Calu3 (cell line): Measurements from ENCODE around the gene ANKRD50. TPM values are rescaled to one million over a fixed set of nuclear protein-coding genes. Genes with fewer than 3 reads are reported as not detected.
A peak's percentile ranks its signal among the peaks of the same experiment; 100 is the strongest.

Experiments used
- BruUV-seq: library from RNA; stranded (reverse); fragments of 400-500 nt; replicated peaks from 2 replicates; lab custom pipeline; 2021; lab: Mats Ljungman, UMichigan
- CTCF ChIA-PET: fragments of 300-600 bp; sonication (Branson Sonifier 250); formaldehyde crosslinking; loops from one replicate; lab custom pipeline; 2022; ENCODE audit warnings: antibody characterized with exemption; lab: Charles Lee
- DNase-seq: peaks from one replicate; pipeline ENCODE4 v3.0.0; 2022
- H3K27ac Mint-ChIP-seq: one replicate; pipeline ENCODE4 v1.8.0; 2022; ENCODE audit warnings: mixed read lengths; ENCODE audit not compliant: unreplicated experiment
- H3K27me3 Mint-ChIP-seq: one replicate; pipeline ENCODE4 v1.8.0; 2022; ENCODE audit warnings: mixed read lengths; ENCODE audit not compliant: unreplicated experiment
- H3K36me3 Mint-ChIP-seq: one replicate; pipeline ENCODE4 v1.8.0; 2022; ENCODE audit warnings: mild to moderate bottlenecking, moderate library complexity, mixed read lengths; ENCODE audit not compliant: insufficient read depth, unreplicated experiment
- H3K4me1 Mint-ChIP-seq: one replicate; pipeline ENCODE4 v1.8.0; 2022; ENCODE audit warnings: mild to moderate bottlenecking, low read depth, mixed read lengths; ENCODE audit not compliant: unreplicated experiment
- H3K4me3 Mint-ChIP-seq: one replicate; pipeline ENCODE4 v1.8.0; 2022; ENCODE audit warnings: mild to moderate bottlenecking, low read depth, moderate library complexity, mixed read lengths; ENCODE audit not compliant: unreplicated experiment
- H3K9me3 Mint-ChIP-seq: one replicate; pipeline ENCODE4 v1.8.0; 2022; ENCODE audit warnings: low read depth, mixed read lengths; ENCODE audit not compliant: unreplicated experiment
- intact Hi-C: fragments of 100-400 bp; cut with micrococcal nuclease; formaldehyde crosslinking; loops from one replicate; pipeline ENCODE4 v1.10.0; 2022; ENCODE audit not compliant: unreplicated experiment
- total RNA-seq: library from RNA; stranded (reverse); gene quantifications from 2 replicates; pipeline ENCODE4 v1.2.3, GENCODE V29; 2022
- TF ChIP-seq, protein P1 (sequence below): fragments of 200-600 bp; IDR thresholded peaks from one replicate; pipeline ENCODE4 v1.8.0; 2022; ENCODE audit warnings: antibody characterized with exemption; ENCODE audit not compliant: unreplicated experiment

ANKRD50 gene
- total RNA-seq, 1 experiment from 2014 or later, result 24.3 TPM

GRCh38 chr4:124644621-124645020 lies 67.9 kb downstream of the ANKRD50 start:
- Mint-ChIP-seq H3K36me3 (peaks cover 9% of the 10 kb centered on the region), H3K4me3 (no peak overlapping the region), H3K27me3 (no peaks in the 10 kb centered on the region), H3K4me1 (peaks cover 14% of the 10 kb centered on the region), H3K27ac (no peak overlapping the region), H3K9me3 (no peaks in the 10 kb centered on the region)
- BruUV-seq, result no TSS peak
- DNase-seq, result no peak
- intact Hi-C loops, result loop anchor here (5.0 kb wide), 1 partner anchor 212 kb away; no protein-coding TSS in a partner anchor
- TF ChIP-seq, protein P1, sequence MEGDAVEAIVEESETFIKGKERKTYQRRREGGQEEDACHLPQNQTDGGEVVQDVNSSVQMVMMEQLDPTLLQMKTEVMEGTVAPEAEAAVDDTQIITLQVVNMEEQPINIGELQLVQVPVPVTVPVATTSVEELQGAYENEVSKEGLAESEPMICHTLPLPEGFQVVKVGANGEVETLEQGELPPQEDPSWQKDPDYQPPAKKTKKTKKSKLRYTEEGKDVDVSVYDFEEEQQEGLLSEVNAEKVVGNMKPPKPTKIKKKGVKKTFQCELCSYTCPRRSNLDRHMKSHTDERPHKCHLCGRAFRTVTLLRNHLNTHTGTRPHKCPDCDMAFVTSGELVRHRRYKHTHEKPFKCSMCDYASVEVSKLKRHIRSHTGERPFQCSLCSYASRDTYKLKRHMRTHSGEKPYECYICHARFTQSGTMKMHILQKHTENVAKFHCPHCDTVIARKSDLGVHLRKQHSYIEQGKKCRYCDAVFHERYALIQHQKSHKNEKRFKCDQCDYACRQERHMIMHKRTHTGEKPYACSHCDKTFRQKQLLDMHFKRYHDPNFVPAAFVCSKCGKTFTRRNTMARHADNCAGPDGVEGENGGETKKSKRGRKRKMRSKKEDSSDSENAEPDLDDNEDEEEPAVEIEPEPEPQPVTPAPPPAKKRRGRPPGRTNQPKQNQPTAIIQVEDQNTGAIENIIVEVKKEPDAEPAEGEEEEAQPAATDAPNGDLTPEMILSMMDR, result no peak
- CTCF ChIA-PET, result no interaction called here

- peak overlapping the region; percentile 55 for H3K27ac Mint-ChIP-seq
These were observed 69.7 kb downstream of the ANKRD50 start for GRCh38 chr4:124642846-124643245.

DNA sequence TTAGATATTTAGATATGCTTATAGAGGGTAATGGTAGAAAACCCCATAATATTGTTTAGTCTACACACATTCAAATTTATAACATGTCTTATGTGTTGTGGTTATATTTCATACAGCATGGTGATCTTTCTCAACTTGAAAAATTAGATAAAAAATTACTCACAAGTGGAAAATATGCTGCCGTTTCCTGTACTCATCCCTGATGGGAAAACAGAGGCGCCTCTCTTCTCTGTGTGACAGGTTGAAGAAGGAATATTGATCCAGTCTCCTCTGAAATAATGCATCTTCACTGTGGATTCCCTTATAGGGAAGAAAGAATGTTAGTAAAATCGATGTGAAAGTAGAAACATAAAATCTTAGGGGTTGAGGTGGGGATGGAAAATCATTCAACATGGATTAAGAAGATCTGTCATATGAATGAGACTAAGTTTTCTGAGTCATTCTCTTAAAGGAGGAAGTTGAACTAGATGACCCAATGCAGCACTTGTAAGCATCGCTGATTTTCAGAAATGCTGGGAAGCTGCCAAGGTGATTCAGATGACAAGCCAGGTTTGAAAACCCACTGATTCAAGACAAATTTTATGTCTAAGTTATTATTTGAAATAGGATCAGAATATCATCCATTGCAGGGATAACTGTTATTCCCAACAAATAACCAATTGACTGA lies 70.7 kb downstream of the ANKRD50 start:
- CTCF ChIA-PET, result no interaction called here
- H3K27me3 Mint-ChIP-seq, result no peaks in the 10 kb centered on the region
- peaks cover 3% of the 10 kb centered on the region for H3K9me3 Mint-ChIP-seq
- BruUV-seq, result no TSS peak
- peaks cover 22% of the 10 kb centered on the region for H3K4me1 Mint-ChIP-seq
- peak overlapping the region; percentile 73 for H3K27ac Mint-ChIP-seq
- peaks cover 5% of the 10 kb centered on the region for H3K36me3 Mint-ChIP-seq
- DNase-seq, result peak; percentile 47
- no peak overlapping the region for H3K4me3 Mint-ChIP-seq
- intact Hi-C loops, result loop anchor here (5.0 kb wide), 1 partner anchor 210 kb away; no protein-coding TSS in a partner anchor
- TF ChIP-seq, protein P1, result no peak

More at GRCh38 chr4:124642846-124643245, 69.7 kb downstream of the ANKRD50 start:
- DNase-seq, result no peak
- no TSS peak for BruUV-seq
- intact Hi-C loops, result loop anchor here (5.0 kb wide), 1 partner anchor 211 kb away; no protein-coding TSS in a partner anchor
- Mint-ChIP-seq H3K9me3 (no peaks in the 10 kb centered on the region), H3K27me3 (no peaks in the 10 kb centered on the region), H3K4me3 (no peak overlapping the region), H3K4me1 (peaks cover 22% of the 10 kb centered on the region), H3K36me3 (peaks cover 6% of the 10 kb centered on the region)
- TF ChIP-seq, protein P1, result no peak
- CTCF ChIA-PET, result no interaction called here

DNA sequence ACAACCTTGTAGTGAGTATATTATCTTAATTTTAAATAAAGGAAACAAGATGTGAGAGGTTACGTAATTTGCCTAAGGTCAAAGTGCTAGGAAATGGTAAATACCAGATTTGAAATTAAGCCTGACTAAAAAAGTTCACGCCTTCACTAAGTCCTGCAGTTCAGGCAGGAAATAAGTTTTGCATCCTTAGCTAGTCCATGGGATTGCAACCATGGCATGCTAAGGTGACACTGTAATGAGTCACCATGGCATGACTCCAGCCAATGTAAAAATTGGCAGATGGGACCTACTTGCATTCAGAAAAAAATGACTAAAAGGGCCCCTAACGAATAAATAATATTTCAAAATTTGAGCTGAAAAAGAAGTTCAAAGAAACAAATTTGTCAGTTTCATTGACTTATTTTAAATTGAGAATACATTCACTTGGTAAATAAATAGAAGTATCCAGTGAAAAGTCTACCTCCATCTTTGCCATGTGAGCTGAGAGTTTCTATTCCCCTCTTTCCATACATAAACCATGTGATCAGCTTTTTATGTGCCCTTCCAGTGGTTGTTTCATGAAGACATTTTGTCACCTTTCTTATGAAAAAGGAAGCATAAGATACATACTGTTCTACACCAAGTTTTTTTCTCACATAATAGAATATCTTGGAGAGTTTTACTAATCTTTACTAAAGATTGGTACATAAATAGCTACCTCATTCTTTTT lies 72.4 kb downstream of the ANKRD50 start:
- peaks cover 5% of the 10 kb centered on the region for H3K36me3 Mint-ChIP-seq
- H3K4me3 Mint-ChIP-seq, result no peak overlapping the region
- BruUV-seq, result no TSS peak
- no peak overlapping the region for H3K27ac Mint-ChIP-seq
- peak; percentile 58 for DNase-seq
- TF ChIP-seq, protein P1, result no peak
- intact Hi-C loops, result loop anchor here (5.0 kb wide), 1 partner anchor 208 kb away; no protein-coding TSS in a partner anchor
- CTCF ChIA-PET, result interaction anchor here (0.5 to 1.0 kb wide), 3 partner anchors 8 to 171 kb away, joined by 3 to 5 read pairs (median 4); no protein-coding TSS in a partner anchor
- H3K27me3 Mint-ChIP-seq, result no peaks in the 10 kb centered on the region
- peaks cover 3% of the 10 kb centered on the region for H3K9me3 Mint-ChIP-seq
- peaks cover 22% of the 10 kb centered on the region for H3K4me1 Mint-ChIP-seq
